Hepatocyte (in vitro differentiated cells): ENCODE data around the gene NPAS4.
"Not testable (repeated sequence)": the region's sequence is repeated elsewhere in the genome, so short reads cannot be mapped to it uniquely, and the experiment has no call there.

Source experiments
- EZH2 ChIP-seq: fragments of 200-600 bp; sonication (generic); IDR thresholded peaks from 2 replicates; pipeline ENCODE4 v1.6.1; 2016; ENCODE audit warnings: antibody characterized with exemption, mild to moderate bottlenecking, borderline replicate concordance
- EZH2phosphoT487 ChIP-seq: fragments of 200-600 bp; sonication (generic); IDR thresholded peaks from one replicate; pipeline ENCODE4 v1.6.1; 2018; ENCODE audit warnings: antibody characterized with exemption, mild to moderate bottlenecking, low read depth, moderate library complexity; ENCODE audit not compliant: unreplicated experiment, severe bottlenecking
- TF ChIP-seq, protein P1 (sequence below): fragments of 200-600 bp; sonication (generic); IDR thresholded peaks from 2 replicates; pipeline ENCODE4 v1.5.1; 2016; ENCODE audit warnings: antibody characterized with exemption, mild to moderate bottlenecking; ENCODE audit not compliant: poor library complexity

DNA sequence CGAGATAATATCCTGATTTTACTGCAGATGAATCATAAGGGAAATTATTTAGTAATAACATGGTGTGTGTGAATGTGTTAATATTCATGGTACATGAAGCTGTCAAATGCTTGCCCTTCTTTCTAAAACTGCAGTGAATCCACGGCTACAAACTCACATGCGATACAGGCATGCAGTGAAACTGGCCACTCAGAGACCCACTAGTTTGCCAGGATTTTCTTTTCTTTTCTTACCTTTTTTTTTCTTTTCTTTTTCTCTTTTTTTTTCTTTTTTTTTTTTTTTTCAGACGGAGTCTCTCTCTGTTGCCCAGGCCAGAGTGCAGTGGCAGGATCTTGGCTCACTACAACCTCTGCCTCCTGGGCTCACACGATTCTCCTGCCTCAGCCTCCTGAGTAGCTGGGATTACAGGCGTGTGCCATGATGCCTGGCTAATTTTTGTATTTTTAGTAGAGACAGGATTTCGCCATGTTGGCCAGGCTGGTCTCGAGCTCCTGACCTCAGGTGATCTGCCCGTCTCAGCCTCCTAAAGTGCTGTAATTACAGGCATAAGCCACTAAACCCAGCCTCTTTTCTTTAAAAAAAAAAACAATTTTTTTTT, 47.0 kb upstream of the NPAS4 start:
- TF ChIP-seq, protein P1, sequence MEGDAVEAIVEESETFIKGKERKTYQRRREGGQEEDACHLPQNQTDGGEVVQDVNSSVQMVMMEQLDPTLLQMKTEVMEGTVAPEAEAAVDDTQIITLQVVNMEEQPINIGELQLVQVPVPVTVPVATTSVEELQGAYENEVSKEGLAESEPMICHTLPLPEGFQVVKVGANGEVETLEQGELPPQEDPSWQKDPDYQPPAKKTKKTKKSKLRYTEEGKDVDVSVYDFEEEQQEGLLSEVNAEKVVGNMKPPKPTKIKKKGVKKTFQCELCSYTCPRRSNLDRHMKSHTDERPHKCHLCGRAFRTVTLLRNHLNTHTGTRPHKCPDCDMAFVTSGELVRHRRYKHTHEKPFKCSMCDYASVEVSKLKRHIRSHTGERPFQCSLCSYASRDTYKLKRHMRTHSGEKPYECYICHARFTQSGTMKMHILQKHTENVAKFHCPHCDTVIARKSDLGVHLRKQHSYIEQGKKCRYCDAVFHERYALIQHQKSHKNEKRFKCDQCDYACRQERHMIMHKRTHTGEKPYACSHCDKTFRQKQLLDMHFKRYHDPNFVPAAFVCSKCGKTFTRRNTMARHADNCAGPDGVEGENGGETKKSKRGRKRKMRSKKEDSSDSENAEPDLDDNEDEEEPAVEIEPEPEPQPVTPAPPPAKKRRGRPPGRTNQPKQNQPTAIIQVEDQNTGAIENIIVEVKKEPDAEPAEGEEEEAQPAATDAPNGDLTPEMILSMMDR: not testable (repeated sequence)
- not testable (repeated sequence) for TF ChIP-seq EZH2phosphoT487, EZH2
